ENCODE results near the gene GPR142.
"Not testable (repeated sequence)": the region's sequence is repeated elsewhere in the genome, so short reads cannot be mapped to it uniquely, and the experiment has no call there.

GPR142 gene

DNA sequence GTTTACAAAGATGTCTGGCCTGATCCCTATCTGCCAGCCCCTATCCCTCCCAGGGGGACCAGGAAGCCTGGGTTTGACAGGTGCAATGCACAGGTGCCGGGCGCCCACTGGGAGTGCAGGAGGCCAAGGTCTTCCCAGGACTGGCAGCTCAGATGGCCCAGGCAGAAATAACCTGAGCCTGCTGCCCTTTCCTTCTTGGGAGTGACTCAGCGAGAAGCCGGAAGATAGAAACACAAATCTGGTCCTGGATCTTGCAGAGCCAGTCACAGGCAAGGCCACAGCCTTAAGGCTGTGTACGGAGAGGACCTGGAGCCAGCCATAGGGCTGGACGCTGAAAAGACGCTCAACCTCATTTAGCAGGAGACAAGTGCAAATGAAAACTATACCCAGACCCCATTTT, 27.7 kb downstream of the GPR142 start:
- no peak for DNase-seq

DNA sequence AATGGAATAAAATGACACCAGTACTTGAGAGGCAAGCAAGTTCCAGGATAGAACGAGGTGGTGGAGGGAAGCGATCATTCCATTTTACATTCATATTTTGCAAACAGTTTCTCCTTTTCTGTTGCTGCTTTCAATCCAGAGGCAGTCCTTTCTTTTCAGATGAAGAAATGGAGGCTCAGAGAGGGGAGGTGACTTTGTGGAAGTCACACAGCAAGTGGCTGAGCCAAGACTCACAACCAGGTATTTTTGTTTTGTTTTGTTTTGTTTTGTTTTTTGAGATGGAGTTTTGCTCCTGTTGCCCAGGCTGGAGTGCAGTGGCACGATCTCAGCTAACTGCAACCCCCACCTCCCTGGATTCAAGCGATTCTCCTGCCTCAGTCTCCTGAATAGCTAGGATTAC, 29.3 kb downstream of the GPR142 start:
- no peak for DNase-seq

DNA sequence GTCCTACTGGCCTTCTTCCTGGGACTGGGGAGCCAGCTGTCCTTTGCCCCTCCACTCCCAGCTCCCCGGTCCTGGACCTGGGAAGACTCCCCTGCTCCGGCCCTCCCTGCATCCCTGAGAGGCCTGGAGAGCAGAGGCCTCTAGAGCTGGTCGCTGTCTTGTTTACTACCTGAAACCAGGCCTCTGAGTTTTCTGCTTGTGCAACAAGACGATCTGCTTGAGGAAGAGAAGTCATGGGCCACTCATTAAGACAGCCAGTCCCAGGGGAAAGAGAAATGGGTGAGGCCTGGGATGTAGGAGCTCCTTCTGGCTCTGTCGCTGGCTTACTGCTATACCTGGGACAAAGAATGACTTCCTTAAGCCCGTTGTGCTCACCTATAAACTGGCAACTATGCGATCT, 34.7 kb downstream of the GPR142 start:
- DNase-seq, result no peak

DNA sequence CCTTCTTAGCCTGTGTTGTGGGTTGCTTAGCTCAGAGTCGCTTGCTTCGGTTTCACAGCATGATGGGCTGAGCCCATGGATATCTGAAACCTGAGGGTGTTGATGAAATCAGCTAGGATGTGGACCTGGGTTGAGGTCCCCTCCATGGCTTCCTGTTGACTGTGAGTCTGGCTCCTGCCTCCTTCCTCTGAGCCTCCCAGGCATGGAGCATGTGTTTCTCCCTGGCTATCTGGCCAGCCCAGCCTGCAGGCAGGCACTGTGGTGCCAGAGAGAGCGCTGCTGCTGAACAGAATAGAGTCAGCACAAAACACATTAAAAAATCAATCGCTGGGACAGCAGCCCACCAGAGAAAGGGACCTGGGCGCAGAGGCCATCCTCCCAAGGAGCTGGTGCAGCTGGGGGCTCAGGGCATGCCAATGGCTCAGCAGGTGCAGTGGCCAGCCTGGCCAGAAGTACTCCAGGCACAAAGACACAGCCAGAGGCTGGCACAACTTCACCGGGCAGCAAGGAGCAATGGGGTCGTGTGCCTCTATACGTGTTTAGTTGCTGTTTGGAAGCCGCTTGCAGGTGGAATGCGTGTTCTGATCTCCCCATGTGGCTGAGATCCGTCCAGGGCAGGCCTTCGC, 36.3 kb downstream of the GPR142 start:
- no peak for DNase-seq

DNA sequence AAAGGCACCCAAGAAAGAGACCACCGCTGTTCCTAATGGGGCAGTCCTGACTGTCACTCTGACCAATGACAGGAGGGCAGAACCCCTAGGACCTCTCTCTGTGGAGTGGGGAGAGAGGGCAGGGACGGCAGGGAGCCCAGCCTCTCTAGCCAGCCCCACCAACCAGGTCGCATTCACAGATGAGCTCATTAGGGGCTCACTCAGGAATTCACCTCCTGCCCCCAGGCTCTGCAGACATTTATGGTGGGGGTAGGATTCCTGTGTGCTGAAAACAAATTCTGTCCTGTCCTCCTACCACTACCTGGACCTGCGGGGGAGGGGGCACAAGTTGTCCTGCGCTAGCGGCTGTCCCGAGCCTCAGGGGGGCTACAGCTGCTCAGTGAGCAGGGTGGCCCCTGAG, 36.9 kb downstream of the GPR142 start:
- DNase-seq, result no peak

DNA sequence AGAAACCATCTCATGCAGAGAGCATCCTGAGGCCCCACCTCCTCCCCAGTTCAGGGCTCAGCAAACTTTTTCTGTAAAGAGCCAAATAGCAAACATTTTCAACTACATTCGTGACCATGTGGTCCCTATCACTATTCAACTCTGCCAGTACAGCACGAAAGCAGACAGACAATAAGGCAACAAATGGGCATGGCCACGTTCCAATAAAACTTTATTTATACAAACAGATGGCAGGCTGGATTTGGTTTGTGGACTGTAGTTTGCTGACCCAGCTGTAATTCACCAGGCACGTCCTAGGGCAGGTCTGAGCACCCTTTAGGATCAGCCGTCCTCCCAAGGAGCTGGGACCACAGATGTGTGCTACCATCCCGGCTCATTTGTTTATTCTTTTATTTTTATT, 37.5 kb downstream of the GPR142 start:
- no peak for DNase-seq

DNA sequence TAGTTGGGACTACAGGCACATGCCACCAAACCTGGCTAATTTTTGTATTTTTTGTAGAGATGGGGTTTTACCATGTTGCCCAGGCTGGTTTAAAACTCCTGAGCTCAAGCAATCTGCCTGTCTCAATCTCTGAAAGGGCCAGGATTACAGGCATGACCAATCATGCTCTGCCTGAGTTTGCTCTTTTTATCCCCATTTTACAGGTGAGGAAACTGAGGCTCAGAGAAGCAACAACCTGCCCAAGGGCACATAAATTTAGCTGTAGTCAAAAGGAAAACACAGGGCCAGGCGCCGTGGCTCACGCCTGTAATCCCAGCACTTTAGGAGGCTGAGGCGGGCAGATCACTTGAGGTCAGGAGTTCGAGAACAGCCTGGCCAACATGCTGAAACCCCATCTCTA, 38.0 kb downstream of the GPR142 start:
- not testable (repeated sequence) for DNase-seq

DNA sequence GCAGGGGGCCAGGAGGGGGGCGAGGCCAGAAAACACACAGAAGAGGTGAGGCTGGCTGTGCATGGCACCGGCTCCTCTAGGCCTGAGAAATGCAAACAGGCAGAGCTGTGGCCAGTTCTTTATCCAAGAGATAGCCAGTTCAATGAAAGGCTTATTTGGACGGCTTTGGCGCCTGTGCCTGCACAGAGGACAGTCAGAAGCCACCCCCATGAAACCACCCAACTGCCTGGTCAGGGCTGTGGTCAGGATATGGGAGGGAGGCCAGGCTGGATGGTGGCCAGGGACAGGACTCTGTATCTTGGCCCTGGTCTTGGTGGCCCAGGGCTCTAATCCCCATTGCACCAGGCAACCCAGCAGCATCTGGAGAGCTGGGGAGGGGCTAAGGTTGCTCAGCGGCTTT, 40.1 kb downstream of the GPR142 start:
- DNase-seq, result no peak

DNA sequence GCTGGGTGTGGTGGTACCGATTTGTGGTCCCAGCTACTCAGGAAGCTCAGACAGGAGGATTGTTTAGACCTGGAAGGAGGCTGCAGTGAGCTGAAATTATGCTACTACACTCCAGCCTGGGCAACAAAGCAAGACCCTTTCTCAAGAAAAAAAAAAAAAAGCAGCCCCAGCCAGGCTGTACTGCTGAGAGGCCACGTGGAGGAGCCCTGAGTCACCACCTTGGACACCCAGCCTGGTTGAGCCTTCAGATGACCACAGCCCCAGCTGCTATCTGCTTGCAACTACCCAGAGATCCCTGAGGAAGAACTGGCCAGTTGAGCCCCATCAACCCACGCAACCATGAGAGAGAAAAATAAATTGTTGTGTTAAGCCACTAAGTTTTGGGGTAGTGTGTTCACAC, 41.0 kb downstream of the GPR142 start:
- DNase-seq, result peak; percentile 41

DNA sequence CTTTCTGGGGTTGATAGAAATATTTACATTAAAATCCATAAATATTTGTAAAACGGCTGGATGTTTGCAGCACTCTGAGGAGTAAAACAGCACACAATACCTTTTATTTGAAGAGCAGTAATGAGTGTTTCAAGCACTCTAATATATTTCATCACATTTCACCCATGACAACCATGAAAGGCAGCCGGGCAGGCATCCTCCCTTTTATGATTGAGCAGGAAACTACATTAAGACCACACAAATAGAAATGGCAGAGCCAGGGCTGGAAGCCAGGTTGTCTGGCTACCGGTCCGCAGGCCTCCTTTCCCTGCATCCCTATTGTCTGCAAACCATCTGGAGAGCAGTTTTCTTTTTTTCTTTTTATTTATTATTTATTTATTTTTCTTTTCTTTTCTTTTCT, 41.5 kb downstream of the GPR142 start:
- peak; percentile 81 for DNase-seq

DNA sequence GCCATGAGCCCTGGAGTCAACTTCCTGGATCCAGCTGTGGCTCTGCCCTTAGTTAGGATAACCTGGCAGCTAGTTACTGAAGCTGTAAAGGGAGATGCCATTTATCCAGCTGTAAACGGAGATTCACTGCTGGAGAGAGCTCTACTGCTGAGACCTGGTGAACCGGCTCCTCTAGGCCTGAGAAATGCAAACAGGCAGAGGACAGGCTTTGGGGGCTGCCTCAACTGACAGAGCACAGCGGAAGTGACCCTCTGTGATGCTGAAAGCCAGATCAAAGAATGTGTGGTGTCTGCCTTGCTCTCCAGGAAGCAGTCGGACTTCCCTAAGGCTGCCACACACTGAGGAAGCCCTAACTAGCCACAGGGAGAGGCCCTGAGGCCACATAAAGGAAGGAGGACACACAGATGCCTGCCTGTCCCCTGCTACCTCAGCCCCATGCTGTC, 42.7 kb downstream of the GPR142 start:
- no peak for DNase-seq

DNA sequence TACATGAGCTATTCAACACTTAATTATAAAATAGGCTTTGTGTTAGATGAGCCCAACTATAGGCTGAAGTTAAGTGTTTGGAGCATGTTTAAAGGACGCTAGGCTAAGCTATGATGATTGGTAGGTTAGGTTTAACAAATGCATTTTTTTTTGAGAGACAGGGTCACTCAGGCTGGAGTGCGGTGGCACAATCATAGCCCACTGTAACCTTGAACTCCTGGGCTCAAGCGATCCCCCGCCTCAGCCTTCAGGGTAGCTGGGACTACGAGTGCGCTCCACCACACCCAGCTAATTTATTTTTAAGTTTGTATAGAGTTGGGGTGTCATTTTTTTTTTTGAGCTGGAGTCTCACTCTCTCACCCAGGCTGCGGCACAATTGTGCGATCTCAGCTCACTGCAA, 45.3 kb downstream of the GPR142 start:
- no peak for DNase-seq

DNA sequence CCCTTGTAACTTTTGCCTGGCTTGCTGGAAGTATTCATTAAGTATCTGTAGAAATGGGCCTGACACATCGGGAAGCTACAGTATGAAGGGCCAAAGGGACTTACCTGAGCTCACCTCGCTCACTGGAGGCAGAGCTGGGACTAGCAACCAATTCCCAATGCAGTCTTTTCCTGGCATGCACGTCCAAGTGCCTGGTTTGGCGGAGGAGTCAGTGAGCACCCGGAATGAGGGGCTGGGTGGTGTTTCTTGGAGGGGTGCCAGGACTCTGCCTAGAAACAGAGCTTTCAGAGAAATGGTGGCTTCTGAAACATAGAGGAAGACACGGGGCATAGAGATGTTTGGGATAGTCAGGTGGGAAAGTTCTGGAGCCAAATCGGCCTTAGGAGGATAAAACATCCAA, 46.2 kb downstream of the GPR142 start:
- DNase-seq, result no peak

DNA sequence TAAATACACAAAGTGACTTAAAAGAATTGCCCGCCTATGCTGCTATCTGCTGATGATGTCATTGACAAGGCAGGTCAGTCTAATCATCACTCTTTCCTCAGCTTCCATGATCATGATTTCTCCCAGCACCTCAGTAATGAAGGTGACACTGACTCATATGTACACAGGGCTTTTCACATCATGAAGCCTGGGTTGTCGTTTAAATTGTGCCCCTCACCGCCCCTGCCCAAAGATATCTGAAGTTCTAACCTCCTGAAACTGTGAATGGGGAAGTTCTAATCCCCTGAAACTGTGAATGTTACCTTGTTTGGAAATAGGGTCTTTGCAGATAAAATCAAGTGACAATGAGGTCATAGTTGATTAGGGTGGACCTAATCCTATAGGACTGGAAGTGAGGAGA, 47.2 kb downstream of the GPR142 start:
- DNase-seq, result no peak

DNA sequence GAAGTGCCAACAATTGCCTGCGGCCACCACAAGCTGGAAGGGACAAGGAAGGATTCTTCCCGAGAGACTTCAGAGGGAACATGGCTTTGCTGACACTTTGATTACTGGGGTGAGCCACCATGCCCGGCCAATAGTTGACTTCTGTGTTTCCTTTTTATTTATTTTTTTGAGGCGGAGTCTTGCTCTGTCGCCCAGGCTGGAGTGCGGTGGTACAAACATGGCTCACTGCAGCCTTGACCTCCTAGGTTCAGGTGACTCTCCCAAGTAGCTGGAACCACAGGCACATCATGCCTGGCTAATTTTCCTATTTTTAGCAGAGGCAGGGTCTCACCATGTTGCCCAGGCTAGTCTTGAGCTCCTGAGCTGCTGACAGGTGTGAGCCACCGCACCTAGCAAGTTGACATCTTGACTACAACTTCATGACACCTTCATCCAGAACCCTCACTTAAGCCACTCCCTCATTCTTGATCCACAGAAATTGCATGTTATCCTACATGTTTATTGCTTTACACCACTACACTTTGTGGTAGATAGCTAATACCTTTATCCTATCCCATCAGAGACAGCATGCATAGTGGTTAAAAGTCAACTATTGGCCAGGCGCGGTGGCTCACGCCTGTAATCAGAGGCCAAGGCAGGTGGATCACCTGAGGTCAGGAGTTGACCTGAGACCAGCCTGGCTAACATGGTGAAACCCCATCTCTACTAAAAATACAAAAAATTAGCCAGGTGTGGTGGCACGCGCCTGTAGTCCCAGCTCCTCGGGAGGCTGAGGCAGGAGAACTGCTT, 48.5 kb downstream of the GPR142 start:
- no peak for DNase-seq

DNA sequence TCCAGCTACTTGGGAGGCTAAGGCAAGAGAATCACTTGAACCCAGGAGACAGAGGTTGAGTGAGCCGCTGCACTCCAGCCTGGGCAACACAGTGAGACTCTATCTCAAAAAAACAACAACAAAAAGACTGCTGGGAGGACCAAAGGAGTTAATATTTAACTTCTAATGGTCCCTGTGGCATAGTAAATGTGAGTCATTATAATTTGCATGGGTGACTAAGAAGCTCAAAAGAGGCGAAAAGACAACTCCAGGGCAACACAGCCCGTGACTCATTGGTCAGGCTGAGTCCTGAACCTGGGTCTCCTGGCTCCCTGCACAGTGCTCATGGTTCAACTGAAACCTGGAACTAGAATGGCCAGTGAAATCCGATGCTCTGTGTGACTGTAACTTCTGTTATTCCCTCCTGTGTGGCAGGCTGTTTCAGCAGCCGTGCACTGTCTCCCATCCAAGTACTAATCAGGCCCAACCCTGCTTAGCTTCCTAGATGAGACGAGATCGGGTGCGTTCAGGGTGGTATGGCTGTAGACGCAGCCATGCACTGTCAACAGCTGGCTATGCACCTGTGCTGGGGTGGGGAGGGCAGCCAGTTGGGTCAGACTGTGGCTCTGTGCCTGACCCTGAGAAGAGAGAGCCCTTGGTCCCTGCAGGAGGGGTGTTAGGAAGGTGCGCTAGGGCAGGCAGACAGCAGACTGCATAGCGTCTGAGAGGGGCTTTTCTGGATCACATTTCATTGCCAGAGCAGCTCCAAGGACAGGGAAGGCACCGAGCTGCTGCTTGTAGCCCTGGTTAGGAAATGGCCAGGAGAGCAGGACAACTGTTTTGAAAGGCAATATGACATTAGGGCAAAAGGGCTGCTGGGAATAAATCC, 50.1 kb downstream of the GPR142 start:
- no peak for DNase-seq

DNA sequence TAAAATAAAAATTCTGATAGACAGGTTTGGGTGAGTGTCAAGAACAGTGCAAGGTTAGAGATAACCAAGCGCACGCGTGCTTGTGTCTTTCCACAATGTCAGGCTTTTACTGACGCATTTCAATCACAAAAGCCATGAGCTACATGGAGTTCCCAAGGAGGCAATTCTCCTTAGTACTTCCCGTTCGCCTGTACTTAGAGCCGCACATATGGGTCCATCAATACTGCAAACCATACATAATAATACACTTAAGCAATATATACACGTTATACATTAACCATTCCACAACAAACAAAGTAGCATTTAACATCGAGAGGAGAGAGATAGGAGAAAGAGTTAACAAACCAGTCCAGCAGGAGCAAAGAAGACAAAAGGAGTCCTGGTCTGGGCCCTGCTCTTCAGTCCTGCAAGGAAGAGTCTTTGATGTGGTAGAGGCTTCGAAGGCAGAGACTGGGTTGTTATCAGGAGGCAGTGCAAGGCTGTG, 52.7 kb downstream of the GPR142 start:
- DNase-seq, result no peak
